ENCODE data around the gene CTNNA2. TPM values are rescaled to one million over a fixed set of nuclear protein-coding genes. Genes with fewer than 3 reads are reported as not detected.

CTNNA2 gene
- total and polyA plus RNA-seq, 5 donors: 0.08 to 0.42 (median 0.11) TPM; not detected in 1

DNA sequence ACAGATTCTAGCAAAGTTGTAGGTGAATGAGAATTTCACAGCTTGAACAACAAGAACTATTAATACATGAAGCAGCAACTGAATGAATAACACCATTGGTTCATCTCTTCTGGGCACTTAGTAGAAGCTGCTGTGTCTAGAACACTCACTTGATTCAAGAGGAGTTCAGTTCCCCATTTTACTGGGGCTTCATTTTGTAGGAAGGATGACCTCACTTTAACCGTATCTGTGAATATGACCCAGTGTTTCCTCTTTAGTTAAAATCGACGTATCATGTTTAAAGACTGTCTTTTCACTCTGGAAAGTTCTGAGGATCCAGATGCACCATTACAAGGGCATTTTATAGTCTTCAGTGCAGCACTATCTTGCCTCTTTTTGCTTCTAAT, 743.9 kb downstream of the CTNNA2 start:
- intact Hi-C loops (cut with DNase I): no loop called here
- no peak for DNase-seq
- no peak overlapping the region for H3K4me3 ChIP-seq (ENCODE audit: low read length)
- no peak for ATAC-seq
- H3K27me3 ChIP-seq (ENCODE audit: control insufficient read depth, insufficient read depth): no peaks in the 10 kb centered on the region
- H3K9me3 ChIP-seq (ENCODE audit: control insufficient read depth, low read length): no peaks in the 10 kb centered on the region
- H3K27ac ChIP-seq (ENCODE audit: low read length): no peak overlapping the region
- H3K4me1 ChIP-seq (ENCODE audit: control insufficient read depth, insufficient read depth, low read length): no peaks in the 10 kb centered on the region
- WGBS: 59% methylated on average over 3 of the region's 3 CpGs

DNA sequence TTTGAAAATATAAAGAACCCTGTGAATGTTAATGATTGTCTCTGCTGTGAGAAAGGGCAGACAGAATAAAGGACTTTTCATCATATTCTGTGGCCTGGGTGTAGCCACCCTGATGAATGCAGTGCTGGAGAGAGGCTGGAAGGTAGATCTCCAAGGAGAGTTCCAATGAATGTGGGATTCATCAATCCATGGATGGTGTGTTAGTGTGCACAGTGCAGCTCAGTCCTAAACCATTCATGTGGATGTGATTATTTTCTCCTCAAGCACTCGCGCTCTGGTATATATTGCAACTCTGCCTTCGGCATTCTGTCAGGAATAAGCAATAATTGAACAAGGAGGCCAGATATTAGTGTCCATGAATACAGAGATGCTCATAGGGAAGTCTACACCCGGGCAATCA, 744.6 kb downstream of the CTNNA2 start:
- intact Hi-C loops (cut with DNase I): no loop called here
- WGBS: 97% methylated on average over 4 of the region's 4 CpGs
- Histone ChIP-seq H3K4me3 (ENCODE audit: low read length) (no peak overlapping the region), H3K9me3 (ENCODE audit: control insufficient read depth, low read length) (no peaks in the 10 kb centered on the region), H3K27me3 (ENCODE audit: control insufficient read depth, insufficient read depth) (no peaks in the 10 kb centered on the region), H3K27ac (ENCODE audit: low read length) (no peak overlapping the region), H3K4me1 (ENCODE audit: control insufficient read depth, insufficient read depth, low read length) (no peaks in the 10 kb centered on the region)
- DNase-seq (no peak), ATAC-seq (no peak)

DNA sequence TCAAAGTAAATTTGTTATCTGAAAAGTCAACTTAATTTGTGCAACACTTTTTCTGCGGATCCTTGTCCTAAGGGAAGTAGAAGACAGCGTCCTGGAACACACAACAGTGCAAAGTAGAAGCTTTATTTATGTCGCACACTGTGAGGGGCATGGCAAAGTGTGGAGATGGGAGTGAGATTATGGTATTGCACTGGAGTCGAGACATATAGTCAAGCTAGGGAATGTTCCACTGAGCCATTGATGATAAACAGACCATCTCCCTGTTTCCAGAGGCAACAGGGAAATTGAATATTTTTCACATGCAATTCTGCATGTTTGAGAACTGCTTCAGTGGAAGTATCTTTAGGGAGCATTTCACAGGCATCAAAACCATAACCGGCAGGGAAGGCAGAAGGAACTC, 745.5 kb downstream of the CTNNA2 start:
- Histone ChIP-seq H3K27ac (ENCODE audit: low read length) (no peak overlapping the region), H3K4me3 (ENCODE audit: low read length) (no peak overlapping the region), H3K27me3 (ENCODE audit: control insufficient read depth, insufficient read depth) (no peaks in the 10 kb centered on the region), H3K4me1 (ENCODE audit: control insufficient read depth, insufficient read depth, low read length) (no peaks in the 10 kb centered on the region), H3K9me3 (ENCODE audit: control insufficient read depth, low read length) (no peaks in the 10 kb centered on the region)
- intact Hi-C loops (cut with DNase I): no loop called here
- ATAC-seq: no peak
- WGBS: 80% methylated on average over 5 of the region's 5 CpGs
- no peak for DNase-seq

DNA sequence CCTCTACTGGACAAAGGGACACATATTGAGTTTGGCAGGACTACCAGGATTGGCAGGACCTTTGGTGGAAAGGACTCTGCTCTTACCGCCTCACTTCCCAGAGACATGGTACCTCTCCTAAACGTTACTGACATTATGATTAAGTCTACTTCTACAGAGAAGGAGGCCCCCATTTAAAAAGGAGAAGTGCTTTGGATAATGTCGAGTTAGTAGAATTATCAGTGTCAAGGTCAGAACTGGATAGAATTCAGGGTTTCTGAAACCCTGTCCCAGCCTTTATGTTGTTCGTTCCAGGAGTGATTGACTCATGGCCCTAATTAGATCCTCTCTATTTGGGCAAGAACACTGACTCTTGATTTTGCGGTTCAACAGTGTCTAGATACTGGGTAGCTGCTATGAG, 745.9 kb downstream of the CTNNA2 start:
- Histone ChIP-seq H3K4me1 (ENCODE audit: control insufficient read depth, insufficient read depth, low read length) (no peaks in the 10 kb centered on the region), H3K27me3 (ENCODE audit: control insufficient read depth, insufficient read depth) (no peaks in the 10 kb centered on the region), H3K9me3 (ENCODE audit: control insufficient read depth, low read length) (no peaks in the 10 kb centered on the region), H3K4me3 (ENCODE audit: low read length) (no peak overlapping the region), H3K27ac (ENCODE audit: low read length) (no peak overlapping the region)
- ATAC-seq (no peak), DNase-seq (no peak)
- 84% methylated on average over 5 of the region's 5 CpGs for WGBS
- intact Hi-C loops (cut with DNase I): no loop called here

DNA sequence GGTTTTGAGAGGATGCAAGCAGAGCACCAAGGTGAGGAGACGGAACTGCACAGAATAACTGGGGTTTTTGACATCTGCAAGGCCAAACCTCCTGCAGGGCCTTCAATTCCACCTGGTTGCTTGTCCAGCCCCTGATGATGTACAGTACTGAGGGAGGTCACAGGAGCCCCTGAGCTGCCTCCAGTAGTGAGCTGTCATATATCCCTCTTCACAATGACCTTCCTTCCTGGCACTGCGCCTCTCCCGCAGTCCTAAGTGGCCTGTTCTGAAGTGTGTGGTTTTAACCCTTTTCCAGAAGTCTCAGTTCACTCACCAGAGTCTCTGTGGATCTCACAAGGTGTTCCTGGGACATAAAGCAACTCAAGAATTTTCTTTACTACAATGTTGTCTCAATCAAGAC, 746.4 kb downstream of the CTNNA2 start:
- Histone ChIP-seq H3K27me3 (ENCODE audit: control insufficient read depth, insufficient read depth) (no peaks in the 10 kb centered on the region), H3K4me1 (ENCODE audit: control insufficient read depth, insufficient read depth, low read length) (no peaks in the 10 kb centered on the region), H3K4me3 (ENCODE audit: low read length) (no peak overlapping the region), H3K9me3 (ENCODE audit: control insufficient read depth, low read length) (no peaks in the 10 kb centered on the region), H3K27ac (ENCODE audit: low read length) (no peak overlapping the region)
- DNase-seq: no peak
- 60% methylated on average over 3 of the region's 3 CpGs for whole genome bisulfite sequencing
- intact Hi-C loops (cut with DNase I): no loop called here
- no peak for ATAC-seq

DNA sequence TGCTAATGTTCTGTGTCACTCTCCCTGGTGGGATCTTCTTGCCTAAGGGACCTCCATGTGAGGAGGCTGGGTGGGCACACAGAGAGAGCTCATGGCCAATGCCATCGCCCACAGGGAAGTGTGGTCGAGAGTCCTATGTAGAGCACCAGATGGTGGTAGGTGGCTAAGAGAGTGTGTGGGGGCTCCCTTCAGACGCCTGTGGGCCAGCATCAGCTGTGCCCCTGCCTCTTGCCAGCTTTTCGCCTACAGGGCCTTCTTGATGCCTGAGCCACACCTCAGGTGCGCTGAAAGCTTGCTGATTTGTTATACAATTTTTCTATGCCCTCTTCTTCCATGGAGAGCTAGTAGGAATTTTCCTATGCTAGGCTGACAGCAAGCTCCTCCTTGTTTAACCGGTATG, 753.4 kb downstream of the CTNNA2 start:
- Histone ChIP-seq H3K4me1 (ENCODE audit: control insufficient read depth, insufficient read depth, low read length) (no peaks in the 10 kb centered on the region), H3K27me3 (ENCODE audit: control insufficient read depth, insufficient read depth) (no peaks in the 10 kb centered on the region), H3K27ac (ENCODE audit: low read length) (no peak overlapping the region), H3K9me3 (ENCODE audit: control insufficient read depth, low read length) (no peaks in the 10 kb centered on the region), H3K4me3 (ENCODE audit: low read length) (no peak overlapping the region)
- intact Hi-C loops (cut with DNase I): no loop called here
- DNase-seq (no peak), ATAC-seq (no peak)
- 87% methylated on average over 6 of the region's 6 CpGs for whole genome bisulfite sequencing

DNA sequence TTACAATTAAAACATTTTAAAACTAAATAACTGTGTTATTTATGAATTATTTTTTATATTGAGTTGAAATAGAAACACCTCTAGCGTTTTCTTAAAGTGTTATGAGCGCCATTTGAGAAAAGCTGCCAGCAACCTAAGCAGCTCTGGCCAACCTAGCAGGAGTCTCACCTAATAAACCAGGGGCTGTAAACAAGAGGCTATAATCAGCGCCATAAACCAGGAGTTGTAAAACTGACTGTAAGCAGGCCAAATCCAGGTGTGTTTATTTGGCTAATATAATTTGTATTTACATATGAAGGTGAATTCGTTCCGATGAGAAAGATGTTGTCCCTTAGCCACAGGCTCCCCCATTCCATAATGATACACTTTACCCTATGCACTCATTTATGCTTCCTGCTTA, 757.0 kb downstream of the CTNNA2 start:
- no peak for ATAC-seq
- WGBS: 97% methylated on average over 5 of the region's 5 CpGs
- Histone ChIP-seq H3K27ac (ENCODE audit: low read length) (no peak overlapping the region), H3K9me3 (ENCODE audit: control insufficient read depth, low read length) (no peaks in the 10 kb centered on the region), H3K4me1 (ENCODE audit: control insufficient read depth, insufficient read depth, low read length) (no peaks in the 10 kb centered on the region), H3K27me3 (ENCODE audit: control insufficient read depth, insufficient read depth) (no peaks in the 10 kb centered on the region), H3K4me3 (ENCODE audit: low read length) (no peak overlapping the region)
- intact Hi-C loops (cut with DNase I): no loop called here
- DNase-seq: no peak

DNA sequence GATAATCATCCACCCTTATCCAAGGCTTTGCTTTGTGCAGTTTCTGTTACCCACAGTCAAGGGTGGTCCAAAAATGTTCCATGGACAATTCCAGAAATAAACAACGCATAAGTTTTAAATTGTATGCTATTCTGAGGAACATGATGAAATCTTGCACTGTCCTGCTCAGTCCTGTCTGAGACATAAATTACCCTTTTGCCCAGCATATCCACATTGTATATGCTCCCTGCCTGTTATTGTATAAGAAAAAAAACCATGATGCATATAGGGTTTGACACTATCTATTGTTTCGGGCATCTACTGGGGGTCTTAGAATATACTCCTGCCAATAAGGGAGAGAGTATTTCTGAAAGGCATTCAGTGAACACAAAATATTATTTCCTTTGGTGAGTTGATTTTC, 767.7 kb downstream of the CTNNA2 start:
- no peak overlapping the region for H3K4me3 ChIP-seq (ENCODE audit: low read length)
- H3K27ac ChIP-seq (ENCODE audit: low read length): no peak overlapping the region
- WGBS: 92% methylated on average over 2 of the region's 2 CpGs
- no peaks in the 10 kb centered on the region for H3K9me3 ChIP-seq (ENCODE audit: control insufficient read depth, low read length)
- ATAC-seq: no peak
- peaks cover 2% of the 10 kb centered on the region for H3K27me3 ChIP-seq (ENCODE audit: control insufficient read depth, insufficient read depth)
- intact Hi-C loops (cut with DNase I): no loop called here
- no peak for DNase-seq
- no peaks in the 10 kb centered on the region for H3K4me1 ChIP-seq (ENCODE audit: control insufficient read depth, insufficient read depth, low read length)

DNA sequence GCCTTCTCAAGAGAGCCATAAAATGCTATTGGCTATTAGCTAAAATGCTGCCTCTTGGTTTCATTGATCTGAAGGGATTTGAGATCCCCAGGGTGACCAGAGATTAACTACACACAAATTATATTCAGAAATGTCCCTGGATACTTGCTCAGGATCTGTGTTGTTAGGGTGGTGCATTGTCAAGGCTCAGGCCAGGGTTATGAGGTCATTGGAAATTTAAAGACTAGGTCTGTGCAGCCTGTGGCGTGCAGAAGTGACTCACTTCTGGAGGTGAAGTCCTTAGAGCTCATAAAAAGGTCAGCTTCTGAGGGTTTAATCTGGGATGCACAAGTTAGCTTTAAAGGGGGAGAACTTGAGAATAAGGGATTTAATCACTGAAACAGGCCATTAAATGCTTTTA, 768.2 kb downstream of the CTNNA2 start:
- no peak for DNase-seq
- Histone ChIP-seq H3K4me1 (ENCODE audit: control insufficient read depth, insufficient read depth, low read length) (no peaks in the 10 kb centered on the region), H3K27ac (ENCODE audit: low read length) (no peak overlapping the region), H3K27me3 (ENCODE audit: control insufficient read depth, insufficient read depth) (peaks cover 2% of the 10 kb centered on the region), H3K9me3 (ENCODE audit: control insufficient read depth, low read length) (no peaks in the 10 kb centered on the region), H3K4me3 (ENCODE audit: low read length) (no peak overlapping the region)
- no peak for ATAC-seq
- intact Hi-C loops (cut with DNase I): no loop called here
- 93% methylated on average over 1 of the region's 1 CpG for WGBS

DNA sequence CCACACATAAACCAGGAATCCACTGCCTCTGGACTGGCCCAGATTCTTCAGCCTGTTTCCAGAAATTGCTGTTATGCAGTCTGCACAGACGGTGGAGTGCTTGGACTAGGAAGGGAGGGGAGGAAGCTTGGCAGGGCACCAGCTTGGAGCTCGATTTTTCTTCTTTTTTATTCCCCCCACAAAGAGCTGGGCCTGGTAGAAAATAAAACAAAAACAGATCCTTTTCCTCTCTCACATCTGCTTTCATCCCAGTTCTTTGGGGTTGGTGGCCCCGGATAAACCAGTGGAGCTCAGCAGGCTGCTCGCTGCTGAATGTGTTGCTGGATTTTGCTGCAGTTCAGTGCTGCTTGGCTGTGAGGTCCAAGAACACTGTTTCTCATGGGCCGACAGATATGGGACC, 775.7 kb downstream of the CTNNA2 start:
- Histone ChIP-seq H3K4me1 (ENCODE audit: control insufficient read depth, insufficient read depth, low read length) (no peaks in the 10 kb centered on the region), H3K9me3 (ENCODE audit: control insufficient read depth, low read length) (no peaks in the 10 kb centered on the region), H3K4me3 (ENCODE audit: low read length) (peak overlapping the region; percentile 22), H3K27ac (ENCODE audit: low read length) (no peak overlapping the region), H3K27me3 (ENCODE audit: control insufficient read depth, insufficient read depth) (no peaks in the 10 kb centered on the region)
- ATAC-seq: peak; percentile 53 to 81
- intact Hi-C loops (cut with DNase I): no loop called here
- peak; percentile 13 to 60 (median 46) for DNase-seq
- 23% methylated on average over 5 of the region's 5 CpGs for WGBS

DNA sequence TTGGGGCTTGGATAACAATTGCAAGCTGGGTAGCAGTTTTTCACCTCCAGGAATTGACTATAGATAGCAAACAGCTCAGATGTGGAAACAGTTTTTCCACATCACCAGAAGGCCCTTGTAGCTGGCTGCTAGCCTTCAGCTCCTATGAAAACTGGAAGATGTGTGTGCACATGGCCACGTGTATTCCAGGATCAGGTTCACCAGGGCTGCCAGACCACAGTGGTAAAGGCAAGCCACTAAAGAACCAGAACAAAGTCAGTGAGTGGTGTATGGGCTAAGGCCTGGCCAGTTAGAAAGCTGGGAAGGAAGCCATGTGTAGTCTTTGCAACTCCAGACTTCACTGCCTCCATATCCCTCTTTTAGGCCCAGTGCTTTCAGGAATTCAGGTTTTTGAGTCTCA, 778.8 kb downstream of the CTNNA2 start:
- no peaks in the 10 kb centered on the region for H3K4me1 ChIP-seq (ENCODE audit: control insufficient read depth, insufficient read depth, low read length)
- H3K27ac ChIP-seq (ENCODE audit: low read length): no peak overlapping the region
- 45% methylated on average over 1 of the region's 1 CpG for WGBS

DNA sequence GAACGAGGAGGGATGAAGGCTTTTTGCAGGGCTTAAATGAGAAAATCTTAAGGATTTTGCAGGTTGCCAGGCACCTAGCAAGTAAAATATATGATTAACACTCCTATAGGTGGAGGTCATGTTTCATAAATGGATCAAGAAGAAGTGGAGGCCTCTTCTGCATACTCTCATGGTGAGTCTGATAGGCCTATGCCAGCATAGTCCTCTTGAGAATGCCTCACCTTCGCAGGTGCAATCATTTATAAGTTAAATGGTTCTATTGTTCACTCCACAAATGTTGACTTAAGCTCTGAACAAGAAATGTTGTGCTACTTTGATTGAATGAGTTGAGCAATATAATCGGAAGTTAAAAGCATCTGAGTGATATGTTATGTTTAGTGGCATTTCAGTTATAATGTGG, 779.6 kb downstream of the CTNNA2 start:
- DNase-seq (no peak), ATAC-seq (no peak)
- Histone ChIP-seq H3K27ac (ENCODE audit: low read length) (no peak overlapping the region), H3K4me3 (ENCODE audit: low read length) (no peak overlapping the region), H3K4me1 (ENCODE audit: control insufficient read depth, insufficient read depth, low read length) (no peaks in the 10 kb centered on the region), H3K27me3 (ENCODE audit: control insufficient read depth, insufficient read depth) (no peaks in the 10 kb centered on the region), H3K9me3 (ENCODE audit: control insufficient read depth, low read length) (no peaks in the 10 kb centered on the region)
- 89% methylated on average over 3 of the region's 3 CpGs for WGBS
- intact Hi-C loops (cut with DNase I): no loop called here

More for the DNA sequence above, 778.8 kb downstream of the CTNNA2 start:
- Histone ChIP-seq H3K9me3 (ENCODE audit: control insufficient read depth, low read length) (no peaks in the 10 kb centered on the region), H3K4me3 (ENCODE audit: low read length) (no peak overlapping the region), H3K27me3 (ENCODE audit: control insufficient read depth, insufficient read depth) (no peaks in the 10 kb centered on the region)
- intact Hi-C loops (cut with DNase I): no loop called here
- ATAC-seq: no peak
- DNase-seq: no peak
